Caco-2 (cell line): ENCODE results near the gene XRCC3. TPM values are rescaled to one million over a fixed set of nuclear protein-coding genes. Genes with fewer than 3 reads are reported as not detected.

Source experiments
- BruUV-seq: library from RNA; stranded (reverse); fragments of 400-500 nt; replicated peaks from 2 replicates; lab custom pipeline; 2021; lab: Mats Ljungman, UMichigan
- CTCF ChIA-PET: fragments of 300-600 bp; sonication (Branson Sonifier 250); formaldehyde crosslinking; loops from one replicate; lab custom pipeline; 2022; ENCODE audit warnings: antibody characterized with exemption; lab: Charles Lee
- POLR2A ChIA-PET: fragments of 300-600 bp; sonication (Branson Sonifier 250); formaldehyde crosslinking; loops from one replicate; lab custom pipeline; 2022; ENCODE audit warnings: antibody characterized with exemption; lab: Charles Lee
- DNase-seq, 2 experiments: peaks; one replicate each; pipeline versions ENCODE4 v3.0.0 to v3.0.0-alpha.2; 2020 to 2022
- H3K27me3 ChIP-seq: replicated peaks from 2 replicates; pipeline ENCODE4 v1.6.0; 2011; ENCODE audit warnings: low read length; ENCODE audit not compliant: control insufficient read depth, insufficient read depth
- H3K36me3 ChIP-seq: 2 replicates; pipeline ENCODE4 v1.5.1; 2011; ENCODE audit warnings: low read length; ENCODE audit not compliant: control insufficient read depth, insufficient read depth
- H3K4me1 ChIP-seq: fragments of 250-450 bp; sonication (Bioruptor Pico); 2 replicates; pipeline ENCODE4 v1.5.1; 2020; ENCODE audit warnings: mild to moderate bottlenecking
- H3K4me3 ChIP-seq: 2 replicates; pipeline ENCODE4 v1.5.1; 2011; ENCODE audit warnings: low read depth, mild to moderate bottlenecking, control low read depth, low read length
- H3K9me3 ChIP-seq: fragments of 250-450 bp; sonication (Bioruptor Pico); 2 replicates; pipeline ENCODE4 v1.5.1; 2020; ENCODE audit warnings: mild to moderate bottlenecking, moderate library complexity
- H3K27ac Mint-ChIP-seq: one replicate; pipeline ENCODE4 v1.8.0; 2022; ENCODE audit warnings: mixed read lengths; ENCODE audit not compliant: unreplicated experiment
- H3K27me3 Mint-ChIP-seq: one replicate; pipeline ENCODE4 v1.8.0; 2022; ENCODE audit warnings: mixed read lengths; ENCODE audit not compliant: insufficient read depth, unreplicated experiment
- H3K36me3 Mint-ChIP-seq: one replicate; pipeline ENCODE4 v1.8.0; 2022; ENCODE audit warnings: mild to moderate bottlenecking, mixed read lengths; ENCODE audit not compliant: insufficient read depth, unreplicated experiment
- H3K4me1 Mint-ChIP-seq: one replicate; pipeline ENCODE4 v1.8.0; 2022; ENCODE audit warnings: low read depth, mixed read lengths; ENCODE audit not compliant: unreplicated experiment
- H3K4me3 Mint-ChIP-seq: one replicate; pipeline ENCODE4 v1.8.0; 2022; ENCODE audit warnings: mild to moderate bottlenecking, moderate library complexity, mixed read lengths; ENCODE audit not compliant: unreplicated experiment
- H3K9me3 Mint-ChIP-seq: one replicate; pipeline ENCODE4 v1.8.0; 2022; ENCODE audit warnings: mixed read lengths; ENCODE audit not compliant: unreplicated experiment
- intact Hi-C: fragments of 100-400 bp; cut with micrococcal nuclease; formaldehyde crosslinking; loops from one replicate; pipeline ENCODE4 v1.10.0; 2022; ENCODE audit not compliant: unreplicated experiment
- total RNA-seq: library from RNA; stranded (reverse); gene quantifications from 2 replicates; pipeline ENCODE4 v1.2.3, GENCODE V29; 2022
- TF ChIP-seq, protein P1 (sequence below), 2 experiments: fragments of 200-600 bp in 1 of 2; IDR thresholded peaks; 1 replicate in 1 of 2; 2 replicates in 1 of 2; pipeline versions ENCODE4 v1.5.1 to v1.8.0; 2011 to 2022; ENCODE audit warnings: antibody characterized with exemption in 1 of 2, control low read depth in 1 of 2, inconsistent platforms in 1 of 2, low read depth in 1 of 2, low read length in 1 of 2, mild to moderate bottlenecking in 1 of 2, moderate library complexity in 1 of 2; ENCODE audit not compliant: insufficient read depth in 1 of 2, severe bottlenecking in 1 of 2, unreplicated experiment in 1 of 2

XRCC3 gene
- total RNA-seq, 1 experiment from 2014 or later = 44.0 TPM

DNA sequence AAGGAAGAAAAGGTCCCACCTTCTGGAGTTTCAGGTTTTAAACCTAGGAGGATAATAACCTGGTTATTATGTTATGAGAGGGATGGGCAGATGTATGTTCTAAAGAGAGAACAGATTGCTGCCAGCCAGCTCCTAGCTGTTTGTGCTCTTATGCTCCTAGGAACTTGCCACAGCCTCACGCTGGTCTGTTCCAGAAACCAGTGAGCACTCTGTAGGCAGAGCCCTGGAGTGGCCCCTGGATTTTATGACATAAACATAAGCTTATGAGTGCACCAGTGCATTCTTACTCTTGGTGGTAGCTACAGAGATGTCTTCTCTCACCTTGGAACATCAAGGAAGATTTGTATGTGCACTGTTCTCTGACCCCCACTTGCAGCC is 58.5 kb downstream of the XRCC3 start:
- Mint-ChIP-seq H3K27me3 (no peaks in the 10 kb centered on the region), H3K4me3 (no peak overlapping the region), H3K27ac (no peak overlapping the region), H3K9me3 (no peaks in the 10 kb centered on the region), H3K4me1 (no peaks in the 10 kb centered on the region), H3K36me3 (peaks cover 51% of the 10 kb centered on the region)
- Histone ChIP-seq H3K4me3 (no peak overlapping the region), H3K9me3 (no peaks in the 10 kb centered on the region), H3K27me3 (no peaks in the 10 kb centered on the region), H3K36me3 (peaks cover 2% of the 10 kb centered on the region), H3K4me1 (no peaks in the 10 kb centered on the region)
- TF ChIP-seq, protein P1, sequence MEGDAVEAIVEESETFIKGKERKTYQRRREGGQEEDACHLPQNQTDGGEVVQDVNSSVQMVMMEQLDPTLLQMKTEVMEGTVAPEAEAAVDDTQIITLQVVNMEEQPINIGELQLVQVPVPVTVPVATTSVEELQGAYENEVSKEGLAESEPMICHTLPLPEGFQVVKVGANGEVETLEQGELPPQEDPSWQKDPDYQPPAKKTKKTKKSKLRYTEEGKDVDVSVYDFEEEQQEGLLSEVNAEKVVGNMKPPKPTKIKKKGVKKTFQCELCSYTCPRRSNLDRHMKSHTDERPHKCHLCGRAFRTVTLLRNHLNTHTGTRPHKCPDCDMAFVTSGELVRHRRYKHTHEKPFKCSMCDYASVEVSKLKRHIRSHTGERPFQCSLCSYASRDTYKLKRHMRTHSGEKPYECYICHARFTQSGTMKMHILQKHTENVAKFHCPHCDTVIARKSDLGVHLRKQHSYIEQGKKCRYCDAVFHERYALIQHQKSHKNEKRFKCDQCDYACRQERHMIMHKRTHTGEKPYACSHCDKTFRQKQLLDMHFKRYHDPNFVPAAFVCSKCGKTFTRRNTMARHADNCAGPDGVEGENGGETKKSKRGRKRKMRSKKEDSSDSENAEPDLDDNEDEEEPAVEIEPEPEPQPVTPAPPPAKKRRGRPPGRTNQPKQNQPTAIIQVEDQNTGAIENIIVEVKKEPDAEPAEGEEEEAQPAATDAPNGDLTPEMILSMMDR (IDR thresholded peaks at IDR 0.05; ENCODE audit: insufficient read depth in 1 of 2, low read depth in 1 of 2, low read length in 1 of 2, severe bottlenecking in 1 of 2, unreplicated experiment in 1 of 2) = no peak
- DNase-seq = no peak
- intact Hi-C loops = no loop called here
- ChIA-PET POLR2A (interaction anchor here (0.6 kb wide), 1 partner anchor 356 kb away, joined by 3 read pairs; no protein-coding TSS in a partner anchor), CTCF (no interaction called here)
- BruUV-seq = no TSS peak

DNA sequence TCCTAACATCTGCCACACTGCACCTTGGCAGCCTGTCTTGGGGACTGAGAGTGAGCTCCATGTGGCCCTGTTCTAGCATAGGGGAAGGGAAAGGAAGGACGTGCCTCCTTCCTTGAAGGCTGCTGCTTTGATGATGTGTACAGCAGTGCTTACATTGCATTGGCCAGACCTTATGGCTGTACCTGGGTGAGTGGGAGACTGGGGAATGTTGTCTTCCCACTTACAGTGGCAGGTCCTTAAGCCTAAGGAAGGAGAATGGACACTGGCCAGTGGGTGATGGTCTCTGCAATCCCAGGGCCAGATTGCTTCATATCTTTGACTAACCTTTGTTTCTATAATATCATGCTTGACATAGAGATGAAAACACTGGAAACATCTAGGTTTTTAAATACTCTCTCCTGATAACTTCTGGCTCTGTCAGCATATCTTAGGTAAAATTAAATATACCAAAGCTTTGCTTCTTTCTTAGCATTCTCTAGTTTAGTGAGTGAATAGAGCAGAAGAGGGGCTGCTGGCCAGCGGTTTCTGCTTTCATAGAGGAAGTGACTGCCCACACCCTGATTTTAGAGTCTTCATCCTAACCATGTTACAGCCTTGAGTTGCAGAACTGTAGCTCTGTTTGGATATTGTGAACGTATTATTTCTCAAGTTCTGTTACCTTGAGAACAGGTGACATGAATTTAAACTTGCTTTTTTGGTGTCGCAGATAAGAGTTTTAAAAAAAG is 59.1 kb downstream of the XRCC3 start:
- Mint-ChIP-seq H3K9me3 (no peaks in the 10 kb centered on the region), H3K4me3 (no peak overlapping the region), H3K4me1 (no peaks in the 10 kb centered on the region), H3K36me3 (peaks cover 46% of the 10 kb centered on the region), H3K27me3 (no peaks in the 10 kb centered on the region), H3K27ac (no peak overlapping the region)
- no TSS peak for BruUV-seq
- intact Hi-C loops = no loop called here
- Histone ChIP-seq H3K4me3 (no peak overlapping the region), H3K36me3 (peaks cover 2% of the 10 kb centered on the region), H3K4me1 (no peaks in the 10 kb centered on the region), H3K27me3 (no peaks in the 10 kb centered on the region), H3K9me3 (no peaks in the 10 kb centered on the region)
- ChIA-PET CTCF (no interaction called here), POLR2A (interaction anchor here (0.6 kb wide), 1 partner anchor 356 kb away, joined by 3 read pairs; no protein-coding TSS in a partner anchor)
- TF ChIP-seq, protein P1 (IDR thresholded peaks at IDR 0.05; ENCODE audit: insufficient read depth in 1 of 2, low read depth in 1 of 2, low read length in 1 of 2, severe bottlenecking in 1 of 2, unreplicated experiment in 1 of 2) = no peak
- DNase-seq = no peak

DNA sequence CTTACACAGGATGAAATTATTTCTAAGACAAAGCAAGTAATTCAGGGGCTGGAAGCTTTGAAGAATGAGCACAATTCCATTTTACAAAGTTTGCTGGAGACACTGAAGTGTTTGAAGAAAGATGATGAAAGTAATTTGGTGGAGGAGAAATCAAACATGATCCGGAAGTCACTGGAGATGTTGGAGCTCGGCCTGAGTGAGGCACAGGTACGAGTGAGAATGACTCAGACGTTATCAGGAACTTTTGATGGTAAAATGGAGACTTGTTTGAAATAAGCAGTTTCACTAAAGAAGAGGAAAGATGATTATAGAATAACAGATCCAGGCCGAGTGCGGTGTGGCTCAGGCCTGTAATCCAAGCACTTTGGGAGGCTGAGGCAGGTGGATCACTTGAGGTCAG is 60.6 kb downstream of the XRCC3 start:
- intact Hi-C loops = no loop called here
- Mint-ChIP-seq H3K4me3 (no peak overlapping the region), H3K27ac (no peak overlapping the region)

More for the DNA sequence above, 60.6 kb downstream of the XRCC3 start:
- peaks cover 36% of the 10 kb centered on the region for H3K36me3 Mint-ChIP-seq
- CTCF ChIA-PET = interaction anchor here (0.6 kb wide), 1 partner anchor 45 kb away, joined by 3 read pairs; no protein-coding TSS in a partner anchor
- H3K27me3 ChIP-seq = no peaks in the 10 kb centered on the region
- no peak overlapping the region for H3K4me3 ChIP-seq
- no peaks in the 10 kb centered on the region for H3K4me1 ChIP-seq
- H3K27me3 Mint-ChIP-seq = no peaks in the 10 kb centered on the region
- no peak for DNase-seq
- POLR2A ChIA-PET = no interaction called here
- H3K36me3 ChIP-seq = peaks cover 2% of the 10 kb centered on the region
- TF ChIP-seq, protein P1 (IDR thresholded peaks at IDR 0.05; ENCODE audit: insufficient read depth in 1 of 2, low read depth in 1 of 2, low read length in 1 of 2, severe bottlenecking in 1 of 2, unreplicated experiment in 1 of 2) = no peak
- no peaks in the 10 kb centered on the region for H3K9me3 ChIP-seq
- no peaks in the 10 kb centered on the region for H3K4me1 Mint-ChIP-seq
- BruUV-seq = no TSS peak
- H3K9me3 Mint-ChIP-seq = no peaks in the 10 kb centered on the region
